MM.1S (cell line): Measurements from ENCODE around the gene LSMEM2.

ENCODE experiments used
- DNase-seq: peaks from one replicate; pipeline ENCODE4 v3.0.0-alpha.2; 2015
- H2AFZ ChIP-seq: fragments of 300-600 bp; sonication (generic); 2 replicates; pipeline ENCODE4 v1.6.0; 2016; ENCODE audit warnings: antibody characterized with exemption, low read length
- H3F3A ChIP-seq: fragments of 300-600 bp; sonication (generic); 2 replicates; pipeline ENCODE4 v1.6.1; 2016; ENCODE audit warnings: mild to moderate bottlenecking, antibody characterized with exemption, low read length, moderate library complexity, mixed read lengths; ENCODE audit not compliant: insufficient read depth
- H3K27ac ChIP-seq: fragments of 300-600 bp; sonication (generic); 2 replicates; pipeline ENCODE4 v1.5.1; 2016; ENCODE audit warnings: mild to moderate bottlenecking, low read length
- H3K27me3 ChIP-seq: fragments of 300-600 bp; sonication (generic); replicated peaks from 2 replicates; pipeline ENCODE4 v1.6.0; 2016; ENCODE audit warnings: low read length; ENCODE audit not compliant: insufficient read depth
- H3K36me3 ChIP-seq: fragments of 300-600 bp; sonication (generic); replicated peaks from 2 replicates; pipeline ENCODE4 v1.6.1; 2016; ENCODE audit warnings: mild to moderate bottlenecking, low read length, mixed read lengths; ENCODE audit not compliant: insufficient read depth
- H3K4me1 ChIP-seq: fragments of 300-600 bp; sonication (generic); 2 replicates; pipeline ENCODE4 v1.6.1; 2016; ENCODE audit warnings: low read length, mixed read lengths
- H3K4me2 ChIP-seq: fragments of 300-600 bp; sonication (generic); 2 replicates; pipeline ENCODE4 v1.6.0; 2016; ENCODE audit warnings: low read depth, low read length
- H3K4me3 ChIP-seq: fragments of 300-600 bp; sonication (generic); 2 replicates; pipeline ENCODE4 v1.5.1; 2016; ENCODE audit warnings: low read length, mixed read lengths
- H3K79me2 ChIP-seq: fragments of 300-600 bp; sonication (generic); 2 replicates; pipeline ENCODE4 v1.6.1; 2016; ENCODE audit warnings: mixed run types, low read length, mixed read lengths
- H3K9ac ChIP-seq: fragments of 300-600 bp; sonication (generic); 2 replicates; pipeline ENCODE4 v1.6.1; 2016; ENCODE audit warnings: low read length, mixed read lengths
- H3K9me2 ChIP-seq: fragments of 300-600 bp; sonication (generic); replicated peaks from 2 replicates; pipeline ENCODE4 v1.6.1; 2016; ENCODE audit warnings: mild to moderate bottlenecking, low read length, mixed read lengths; ENCODE audit not compliant: insufficient read depth
- H3K9me3 ChIP-seq: fragments of 300-600 bp; sonication (generic); replicated peaks from 2 replicates; pipeline ENCODE4 v1.6.1; 2016; ENCODE audit warnings: mild to moderate bottlenecking, low read length, mixed read lengths; ENCODE audit not compliant: insufficient read depth
- H4K20me1 ChIP-seq: fragments of 300-600 bp; sonication (generic); 2 replicates; pipeline ENCODE4 v1.6.1; 2016; ENCODE audit warnings: mild to moderate bottlenecking, low read length, moderate library complexity, mixed read lengths; ENCODE audit not compliant: insufficient read depth
- CTCF ChIP-seq: fragments of 300-600 bp; sonication (generic); IDR thresholded peaks from 2 replicates; pipeline ENCODE4 v1.5.1; 2016; ENCODE audit warnings: antibody characterized with exemption, low read length, mixed read lengths
- EZH2 ChIP-seq: fragments of 300-600 bp; sonication (generic); optimal IDR thresholded peaks from 2 replicates; pipeline ENCODE3; 2017; ENCODE audit warnings: low read depth, mild to moderate bottlenecking, antibody characterized with exemption, low read length, mixed read lengths
- EZH2phosphoT487 ChIP-seq: fragments of 300-600 bp; sonication (generic); IDR thresholded peaks from 2 replicates; pipeline ENCODE4 v1.6.1; 2018; ENCODE audit warnings: antibody characterized with exemption, low read length

The LSMEM2 gene

GRCh38 chr3:50269460-50269859, 9.4 kb upstream of the LSMEM2 start:
- Histone ChIP-seq H3K79me2 (no peaks in the 10 kb centered on the region), H3K4me3 (no peak overlapping the region), H4K20me1 (no peaks in the 10 kb centered on the region), H3K36me3 (no peaks in the 10 kb centered on the region), H3K9me2 (no peaks in the 10 kb centered on the region), H3K9ac (no peak overlapping the region), H3K4me2 (no peak overlapping the region), H3K27ac (no peak overlapping the region), H2AFZ (no peak overlapping the region), H3F3A (no peaks in the 10 kb centered on the region), H3K4me1 (peaks cover 11% of the 10 kb centered on the region; the same call in 1 of the 2 replicates), H3K27me3 (peaks cover 85% of the 10 kb centered on the region), H3K9me3 (no peaks in the 10 kb centered on the region)
- no peak for DNase-seq
- no peak for TF ChIP-seq CTCF
- TF ChIP-seq EZH2, result no peak
- TF ChIP-seq EZH2phosphoT487, result no peak

GRCh38 chr3:50269977-50270413, 8.9 kb upstream of the LSMEM2 start:
- peaks cover 13% of the 10 kb centered on the region; the same call in 1 of the 2 replicates for H3K4me1 ChIP-seq
- no peak for DNase-seq
- no peak overlapping the region for H3K4me2 ChIP-seq
- no peaks in the 10 kb centered on the region for H3F3A ChIP-seq
- no peak overlapping the region for H3K4me3 ChIP-seq
- H3K9ac ChIP-seq, result no peak overlapping the region
- no peaks in the 10 kb centered on the region for H3K36me3 ChIP-seq
- no peak overlapping the region for H3K27ac ChIP-seq
- no peaks in the 10 kb centered on the region for H3K79me2 ChIP-seq
- H2AFZ ChIP-seq, result no peak overlapping the region
- no peak for TF ChIP-seq EZH2
- TF ChIP-seq CTCF, result no peak
- TF ChIP-seq EZH2phosphoT487, result no peak
- peaks cover 90% of the 10 kb centered on the region for H3K27me3 ChIP-seq
- H3K9me3 ChIP-seq, result no peaks in the 10 kb centered on the region
- no peaks in the 10 kb centered on the region for H4K20me1 ChIP-seq
- no peaks in the 10 kb centered on the region for H3K9me2 ChIP-seq

DNA sequence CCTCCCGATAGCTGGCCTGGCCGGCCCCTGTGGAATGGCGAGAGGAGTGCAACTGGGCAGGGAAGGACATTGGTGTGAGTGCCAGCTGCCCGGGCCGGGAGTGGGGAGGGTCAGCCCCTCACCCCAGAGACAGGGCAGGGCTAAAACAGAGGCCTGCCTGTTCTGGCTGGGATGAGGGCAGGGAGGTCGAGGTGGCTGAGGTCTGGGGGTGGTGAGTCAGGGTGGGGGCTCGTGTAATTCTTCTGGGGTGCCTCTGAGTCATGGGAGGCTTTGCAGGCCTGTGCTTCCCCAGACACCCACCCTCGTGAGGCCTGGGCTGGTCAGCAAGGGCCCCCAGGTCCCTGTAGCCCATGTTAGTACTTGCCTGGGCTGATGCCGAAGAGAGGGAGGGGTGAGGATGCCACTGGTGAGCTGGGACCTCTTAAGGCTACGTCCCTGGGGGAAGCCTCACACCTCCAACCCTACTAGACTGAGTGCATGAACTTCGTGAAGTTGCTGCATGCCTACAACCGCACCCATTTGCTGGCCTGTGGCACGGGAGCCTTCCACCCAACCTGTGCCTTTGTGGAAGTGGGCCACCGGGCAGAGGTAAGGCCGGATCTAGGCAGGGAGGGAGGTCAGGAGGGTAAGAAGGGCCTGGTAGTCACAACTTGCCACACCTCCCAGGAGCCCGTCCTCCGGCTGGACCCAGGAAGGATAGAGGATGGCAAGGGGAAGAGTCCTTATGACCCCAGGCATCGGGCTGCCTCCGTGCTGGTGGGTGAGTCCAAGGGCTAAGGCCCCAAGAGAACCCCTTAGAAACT, 8.3 kb upstream of the LSMEM2 start:
- Histone ChIP-seq H3K27ac (no peak overlapping the region), H3K4me1 (peaks cover 13% of the 10 kb centered on the region; the same call in 1 of the 2 replicates), H3K27me3 (peaks cover 91% of the 10 kb centered on the region), H3K9me2 (no peaks in the 10 kb centered on the region), H3K9me3 (no peaks in the 10 kb centered on the region), H3K9ac (no peak overlapping the region), H3K79me2 (no peaks in the 10 kb centered on the region), H4K20me1 (no peaks in the 10 kb centered on the region), H3F3A (no peaks in the 10 kb centered on the region), H2AFZ (no peak overlapping the region), H3K4me3 (no peak overlapping the region), H3K36me3 (no peaks in the 10 kb centered on the region), H3K4me2 (no peak overlapping the region)
- DNase-seq, result no peak
- TF ChIP-seq EZH2phosphoT487 (no peak), CTCF (no peak), EZH2 (no peak)
